ENCODE measurements around the gene TNS1. TPM values are rescaled to one million over a fixed set of nuclear protein-coding genes. Genes with fewer than 3 reads are reported as not detected.

Gene TNS1
- total RNA-seq, 4 donors from 2014 or later = 169 to 316 (median 229) TPM

DNA sequence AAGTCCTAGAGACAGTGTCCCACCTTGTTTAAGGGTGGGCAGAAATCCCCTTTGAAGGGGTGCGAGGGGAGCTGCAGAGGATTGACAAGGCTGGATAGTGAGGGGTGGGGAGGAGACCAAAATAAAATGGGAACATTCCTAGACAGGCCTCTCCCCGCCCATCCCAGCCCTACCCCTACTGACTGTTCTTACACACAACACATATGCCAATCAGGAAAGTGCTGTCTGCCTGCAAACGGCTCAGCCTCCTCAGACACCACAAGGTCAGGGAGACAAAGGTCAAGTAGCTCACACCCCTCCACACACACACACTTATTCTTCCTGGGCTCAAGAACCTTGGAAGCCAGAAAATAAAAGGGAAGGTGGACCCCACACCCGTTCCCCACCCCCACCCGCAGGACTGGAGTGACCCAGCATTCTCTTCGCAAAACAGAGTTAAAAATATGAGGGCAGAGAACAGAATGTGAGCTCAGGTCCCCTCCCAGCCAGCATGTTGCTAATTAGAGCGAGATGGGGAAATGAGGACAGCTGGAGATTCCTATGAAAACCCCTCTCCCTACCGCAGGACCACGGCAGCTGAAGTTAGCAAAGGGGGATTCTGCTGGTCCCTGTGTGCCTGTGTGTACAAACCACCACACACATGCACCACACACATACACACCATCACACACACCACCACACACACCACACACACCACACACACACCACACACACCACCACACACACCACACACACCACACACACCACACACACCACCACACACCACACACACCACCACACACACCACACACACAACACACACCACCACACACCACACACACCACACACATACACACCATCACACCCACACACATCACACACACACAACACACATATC lies 197.8 kb downstream of the TNS1 start:
- H3K36me3 ChIP-seq = peaks cover 50 to 53% of the 10 kb centered on the region in 2 donors

DNA sequence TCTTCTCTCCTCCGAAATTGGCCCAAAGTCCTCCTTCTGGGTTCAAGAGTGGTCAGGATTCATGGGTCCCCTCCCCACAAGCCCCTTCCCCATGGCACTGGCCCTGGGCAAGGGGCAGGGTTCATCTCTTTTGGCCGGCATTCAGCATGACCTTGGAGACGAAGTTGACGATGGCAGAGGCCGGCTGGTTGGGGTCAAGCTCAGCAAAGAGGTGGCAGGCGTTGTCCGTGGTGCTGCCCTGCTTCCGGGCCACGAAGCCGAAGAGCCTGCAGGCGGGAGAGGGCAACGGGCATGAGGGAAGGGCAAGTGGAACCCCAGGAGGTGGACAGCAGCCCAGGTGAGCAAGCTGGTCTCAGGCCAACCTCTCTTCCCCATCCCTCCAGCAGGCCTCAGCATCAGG lies 198.5 kb downstream of the TNS1 start:
- no peaks in the 10 kb centered on the region for H3K4me1 ChIP-seq
- intact Hi-C loops (cut with DNase I) = no loop called here
- TF ChIP-seq POLR2A (IDR thresholded peaks at IDR 0.05) = no peak
- TF ChIP-seq CTCF (IDR thresholded peaks at IDR 0.05) = no peak
- H3K27me3 ChIP-seq = no peaks in the 10 kb centered on the region
- H3K27ac ChIP-seq = no peak overlapping the region
- peaks cover 43 to 46% of the 10 kb centered on the region in 2 donors for H3K36me3 ChIP-seq
- no peak overlapping the region for H3K4me3 ChIP-seq (replicated peaks in 1 of 3)
- 77 to 91% methylated on average over 12 of the region's 12 CpGs for WGBS, 2 donors
- no peaks in the 10 kb centered on the region for H3K9me3 ChIP-seq
- DNase-seq = no peak

More for the DNA sequence above, 197.8 kb downstream of the TNS1 start:
- WGBS, 2 donors = 73% methylated on average over 9 of the region's 9 CpGs
- intact Hi-C loops (cut with DNase I) = no loop called here
- no peaks in the 10 kb centered on the region for H3K9me3 ChIP-seq
- H3K27me3 ChIP-seq = no peaks in the 10 kb centered on the region
- no peaks in the 10 kb centered on the region for H3K4me1 ChIP-seq
- H3K4me3 ChIP-seq (replicated peaks in 1 of 3) = no peak overlapping the region
- no peak for TF ChIP-seq POLR2A (IDR thresholded peaks at IDR 0.05)
- TF ChIP-seq CTCF (IDR thresholded peaks at IDR 0.05) = no peak
- no peak overlapping the region for H3K27ac ChIP-seq
- no peak for DNase-seq

DNA sequence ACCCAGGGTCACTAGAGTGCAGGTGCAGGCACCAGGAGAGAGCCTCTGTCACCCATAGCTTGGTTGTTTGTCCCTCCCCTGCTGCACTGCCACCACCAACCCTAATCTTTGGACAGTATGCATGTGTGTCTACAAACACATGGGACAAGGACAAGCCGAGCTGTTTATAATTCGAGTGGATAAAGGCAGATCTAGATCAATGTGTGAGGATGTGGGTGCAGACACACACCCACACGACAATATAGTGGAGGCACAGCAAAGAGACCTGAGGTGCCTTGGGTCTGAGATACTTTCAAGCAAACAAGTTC lies 199.2 kb downstream of the TNS1 start:
- no peaks in the 10 kb centered on the region for H3K27me3 ChIP-seq
- H3K4me1 ChIP-seq = no peaks in the 10 kb centered on the region
- DNase-seq = no peak
- WGBS, 2 donors = 79 to 80% methylated on average over 3 of the region's 3 CpGs
- intact Hi-C loops (cut with DNase I) = no loop called here
- peaks cover 38 to 42% of the 10 kb centered on the region in 2 donors for H3K36me3 ChIP-seq
- no peaks in the 10 kb centered on the region for H3K9me3 ChIP-seq
- no peak for TF ChIP-seq CTCF (IDR thresholded peaks at IDR 0.05)
- H3K27ac ChIP-seq = no peak overlapping the region
- no peak overlapping the region for H3K4me3 ChIP-seq (replicated peaks in 1 of 3)

- Histone ChIP-seq H3K9me3 (no peaks in the 10 kb centered on the region), H3K27ac (no peak overlapping the region), H3K36me3 (peaks cover 32 to 37% of the 10 kb centered on the region in 2 donors), H3K4me3 (replicated peaks in 1 of 3) (no peak overlapping the region), H3K4me1 (peaks cover 0 to under 1% of the 10 kb centered on the region in 2 donors), H3K27me3 (no peaks in the 10 kb centered on the region)
- TF ChIP-seq POLR2A (IDR thresholded peaks at IDR 0.05) (no peak), CTCF (IDR thresholded peaks at IDR 0.05) (no peak)
- intact Hi-C loops (cut with DNase I) = no loop called here
- 85 to 95% methylated on average over 6 to 7 of the region's 7 CpGs for WGBS, 2 donors
- DNase-seq = no peak
Measured at GRCh38 chr2:217802876-217803652, 199.7 kb downstream of the TNS1 start.

DNA sequence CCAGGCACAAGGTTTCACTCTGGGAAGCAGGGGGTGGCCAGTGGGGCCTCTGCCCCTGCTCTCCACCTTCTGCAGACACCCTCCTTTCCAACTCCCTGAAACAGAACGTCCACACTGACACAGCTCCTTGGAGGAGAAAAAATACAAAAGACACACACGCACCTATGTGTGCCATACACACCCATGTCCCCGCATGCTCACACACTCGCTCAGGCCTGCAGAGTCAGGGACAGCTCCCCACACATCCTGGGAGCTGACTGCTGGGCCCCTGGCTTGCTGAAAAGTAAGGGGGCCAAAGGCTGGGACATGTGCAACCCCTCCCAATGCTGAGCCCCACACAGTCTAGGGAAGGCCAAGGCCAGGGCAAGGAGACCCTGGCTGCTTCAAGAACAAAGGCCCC lies 200.5 kb downstream of the TNS1 start:
- no peak for DNase-seq
- no peak overlapping the region for H3K4me3 ChIP-seq (replicated peaks in 1 of 3)
- H3K27ac ChIP-seq = no peak overlapping the region
- H3K27me3 ChIP-seq = no peaks in the 10 kb centered on the region
- no peaks in the 10 kb centered on the region for H3K9me3 ChIP-seq
- intact Hi-C loops (cut with DNase I) = no loop called here
- H3K36me3 ChIP-seq = peaks cover 28 to 30% of the 10 kb centered on the region in 2 donors
- no peak for TF ChIP-seq CTCF (IDR thresholded peaks at IDR 0.05)
- no peak for TF ChIP-seq POLR2A (IDR thresholded peaks at IDR 0.05)
- 85 to 92% methylated on average over 3 to 4 of the region's 4 CpGs for WGBS, 2 donors
- peaks cover 4 to 6% of the 10 kb centered on the region in 2 donors for H3K4me1 ChIP-seq

All from thyroid gland (tissue), 4 donors.